GM08714 (cell line): ENCODE data around the gene DCBLD2.

ENCODE experiments used
- H3K4me3 ChIP-seq: fragments of 200-500 bp; sonication (Bioruptor generic); 2 replicates; pipeline ENCODE4 v1.5.1; 2014; ENCODE audit warnings: mild to moderate bottlenecking, low read length, inconsistent platforms
- ZNF274 ChIP-seq: IDR thresholded peaks from 2 replicates; pipeline ENCODE4 v1.6.1; 2012; ENCODE audit warnings: mild to moderate bottlenecking, low read depth, low read length

DCBLD2 gene

DNA sequence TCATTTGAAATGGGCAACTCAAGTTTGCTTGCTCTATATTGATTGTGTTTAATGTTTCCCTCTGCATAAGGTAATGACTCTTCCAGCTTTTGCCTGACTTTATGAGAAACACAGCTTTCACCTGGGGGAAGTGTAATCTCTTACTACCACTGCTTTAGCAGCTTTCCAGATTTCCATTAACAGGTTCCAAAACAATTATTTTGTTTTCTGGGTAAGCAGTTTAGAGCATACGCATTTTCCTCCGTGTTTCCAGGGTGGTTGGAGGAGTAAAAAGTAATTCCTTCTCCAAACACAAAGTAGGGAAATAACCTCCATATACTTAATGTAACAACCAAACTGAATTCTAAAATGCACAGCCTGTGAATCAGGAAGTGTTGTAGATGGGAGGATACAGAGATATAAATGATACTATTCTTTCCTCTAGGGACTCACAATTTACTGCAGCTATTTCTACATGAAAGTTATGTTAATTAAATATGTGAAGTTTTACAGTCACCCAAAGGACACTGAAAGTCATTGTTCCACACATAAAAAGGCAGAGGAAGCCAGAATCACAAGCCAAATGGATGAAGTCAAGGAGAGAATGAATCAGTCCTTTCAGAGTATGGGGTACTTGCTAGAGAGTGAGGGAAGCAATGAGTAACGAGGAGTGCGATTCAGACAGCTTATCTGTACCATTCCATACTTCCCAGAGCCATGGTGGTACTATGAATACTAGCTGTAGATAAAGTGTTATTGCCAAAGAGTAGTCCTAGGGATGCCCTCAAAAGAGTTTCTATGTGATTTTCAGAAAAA lies 121.8 kb downstream of the DCBLD2 start:
- no peak for TF ChIP-seq ZNF274

DNA sequence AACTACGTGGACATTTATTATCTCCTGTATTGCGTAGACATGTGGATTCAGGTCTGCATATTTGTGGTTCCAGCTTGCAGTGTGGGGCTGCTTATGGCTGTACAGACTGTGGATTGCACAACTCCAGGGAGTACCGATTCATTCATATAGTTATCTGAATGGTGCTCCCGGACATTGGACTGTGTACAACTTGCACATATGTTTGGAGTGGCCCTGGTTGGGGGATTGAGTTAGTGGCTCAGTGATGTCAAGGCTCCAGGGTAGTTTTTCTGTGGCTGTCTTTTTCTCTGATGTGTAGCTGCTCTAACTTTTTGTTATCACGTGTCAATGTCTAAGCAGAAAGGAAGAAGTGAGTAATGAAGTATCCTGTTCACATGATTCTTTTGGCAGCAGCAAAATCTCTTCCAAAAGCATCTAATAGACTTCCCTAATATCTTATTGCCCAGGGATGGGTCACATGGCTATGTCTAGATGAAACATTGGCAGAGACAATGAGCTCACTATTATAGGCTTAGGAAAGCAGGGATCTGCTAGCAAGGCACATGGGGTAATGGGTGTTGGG lies 122.6 kb downstream of the DCBLD2 start:
- no peak for TF ChIP-seq ZNF274
- H3K4me3 ChIP-seq, result no peak overlapping the region

More for the DNA sequence above, 121.8 kb downstream of the DCBLD2 start:
- no peak overlapping the region for H3K4me3 ChIP-seq

DNA sequence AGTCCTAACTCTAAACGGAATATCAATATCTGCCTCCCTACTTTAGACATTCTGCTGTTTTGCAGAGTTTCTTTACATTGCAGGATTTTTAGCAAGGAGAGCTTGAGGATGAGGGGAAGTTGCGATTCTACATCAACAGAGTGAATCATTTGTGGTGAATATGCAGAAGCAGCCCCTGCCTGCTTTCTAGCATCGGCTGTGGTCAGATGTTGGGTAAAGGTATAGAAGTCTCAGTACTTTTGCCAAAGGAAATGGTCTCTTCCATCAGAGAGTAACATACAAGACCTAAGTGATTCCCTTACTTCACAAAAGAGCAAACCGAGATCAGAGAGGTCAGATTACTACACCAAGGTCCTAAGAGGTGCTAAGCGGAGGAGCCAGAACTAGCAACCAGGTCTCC lies 123.1 kb downstream of the DCBLD2 start:
- H3K4me3 ChIP-seq, result no peak overlapping the region
- no peak for TF ChIP-seq ZNF274

DNA sequence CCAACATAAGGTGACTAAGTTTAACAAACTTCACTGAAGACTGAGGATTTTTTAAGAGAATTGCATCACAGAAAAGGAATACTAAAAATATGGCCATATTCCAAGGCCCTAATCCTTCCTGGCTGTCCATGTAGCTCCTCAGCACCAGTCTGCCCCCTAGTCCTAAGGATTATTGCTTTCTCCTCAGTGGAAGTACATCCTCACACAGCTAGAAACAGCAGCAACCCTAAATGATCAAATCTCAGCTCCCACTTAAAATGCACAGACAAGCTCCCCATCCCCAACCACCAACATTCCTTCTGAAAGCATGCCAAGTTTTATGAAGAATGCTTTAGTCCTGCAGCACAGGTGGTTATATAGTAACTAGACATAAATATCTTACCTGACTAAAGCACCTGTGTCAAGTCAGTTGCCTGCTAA lies 123.7 kb downstream of the DCBLD2 start:
- H3K4me3 ChIP-seq, result no peak overlapping the region
- TF ChIP-seq ZNF274, result no peak

DNA sequence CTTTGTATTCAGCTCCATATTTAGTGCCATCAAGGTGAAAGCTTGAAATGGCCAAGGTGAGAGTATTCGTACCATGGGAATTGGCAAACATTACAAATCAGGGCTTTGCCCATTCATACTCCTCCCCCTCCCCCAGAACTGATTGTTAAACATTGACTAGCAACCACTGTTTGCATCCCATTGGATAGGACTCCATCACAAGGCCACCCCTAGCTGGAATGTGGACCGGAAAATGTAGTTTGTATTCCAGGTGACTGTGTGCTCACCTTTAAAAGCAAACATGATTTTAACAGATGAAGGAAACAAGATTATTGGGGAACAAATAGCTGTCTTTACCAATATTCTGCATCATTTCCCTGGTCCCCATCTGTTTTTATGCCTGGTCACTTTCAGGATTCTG lies 124.2 kb downstream of the DCBLD2 start:
- no peak overlapping the region for H3K4me3 ChIP-seq
- no peak for TF ChIP-seq ZNF274

DNA sequence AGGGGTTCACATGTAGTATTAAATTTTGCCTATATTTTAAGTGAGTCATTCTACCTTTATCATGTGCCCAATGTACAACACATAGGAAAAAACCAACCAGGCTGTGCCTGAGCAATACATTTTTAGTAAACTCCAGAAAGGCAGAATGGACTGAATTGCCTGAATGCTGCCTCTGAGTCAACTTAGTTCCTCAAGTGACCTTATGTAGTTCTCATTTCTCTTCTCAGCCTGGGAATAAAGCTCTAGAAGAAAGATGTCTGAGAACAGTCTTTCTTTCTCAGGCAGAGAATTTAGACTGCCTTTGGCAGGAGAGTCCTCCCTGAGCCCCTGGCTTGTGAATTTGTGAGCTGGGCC lies 125.4 kb downstream of the DCBLD2 start:
- no peak for TF ChIP-seq ZNF274
- H3K4me3 ChIP-seq, result no peak overlapping the region

DNA sequence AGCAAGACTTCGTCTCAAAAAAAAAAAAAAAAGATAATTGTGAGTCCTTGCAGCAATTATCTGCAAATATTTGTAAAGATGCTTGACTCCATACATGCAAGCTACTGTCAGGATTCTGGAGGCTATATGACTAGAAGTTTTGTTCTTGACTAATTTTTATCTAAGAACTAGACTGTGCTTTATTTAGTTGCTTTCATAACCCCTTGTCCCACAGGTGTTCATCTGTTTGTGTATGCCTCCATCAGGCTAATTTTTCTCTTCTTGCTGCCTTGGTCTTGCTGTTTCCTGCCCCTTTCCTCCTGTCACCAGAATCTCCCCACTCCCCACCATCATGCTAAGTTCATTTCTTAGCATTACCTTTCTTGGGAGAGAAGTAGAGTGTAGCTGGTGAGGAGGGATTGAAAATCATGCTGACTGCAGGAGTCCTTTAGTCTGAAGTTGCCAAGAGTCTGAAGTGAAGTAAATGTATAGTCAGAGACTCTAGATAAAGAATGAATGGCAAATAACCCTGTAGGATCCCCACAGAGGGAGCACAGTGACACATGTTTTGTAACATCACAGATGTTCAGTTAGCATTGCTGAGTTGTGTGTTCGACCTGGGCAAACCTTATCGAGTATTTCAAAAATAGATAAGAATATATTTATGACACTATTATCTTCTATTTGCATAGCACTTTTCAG lies 125.9 kb downstream of the DCBLD2 start:
- TF ChIP-seq ZNF274, result no peak
- no peak overlapping the region; the same call in 1 of the 2 replicates for H3K4me3 ChIP-seq

DNA sequence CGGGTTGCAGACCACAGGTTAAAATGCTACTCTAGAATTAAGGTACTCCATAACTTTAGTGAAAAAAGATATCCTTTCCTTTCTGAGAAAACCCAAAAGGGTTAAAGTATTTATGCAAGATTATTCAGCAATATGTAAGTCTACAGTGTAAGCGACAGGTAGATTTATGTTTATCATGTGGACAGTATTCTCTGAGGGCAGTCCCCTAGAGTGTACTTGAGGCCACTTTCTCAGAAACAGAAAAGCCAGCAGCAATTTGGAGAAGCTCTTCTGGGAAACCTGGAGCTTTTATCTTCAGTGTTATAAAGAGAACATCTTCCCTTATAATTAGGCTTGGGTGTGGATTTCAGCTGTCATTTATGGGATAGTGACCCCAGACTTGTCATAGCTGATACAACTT lies 129.5 kb downstream of the DCBLD2 start:
- no peak overlapping the region for H3K4me3 ChIP-seq
- TF ChIP-seq ZNF274, result no peak

DNA sequence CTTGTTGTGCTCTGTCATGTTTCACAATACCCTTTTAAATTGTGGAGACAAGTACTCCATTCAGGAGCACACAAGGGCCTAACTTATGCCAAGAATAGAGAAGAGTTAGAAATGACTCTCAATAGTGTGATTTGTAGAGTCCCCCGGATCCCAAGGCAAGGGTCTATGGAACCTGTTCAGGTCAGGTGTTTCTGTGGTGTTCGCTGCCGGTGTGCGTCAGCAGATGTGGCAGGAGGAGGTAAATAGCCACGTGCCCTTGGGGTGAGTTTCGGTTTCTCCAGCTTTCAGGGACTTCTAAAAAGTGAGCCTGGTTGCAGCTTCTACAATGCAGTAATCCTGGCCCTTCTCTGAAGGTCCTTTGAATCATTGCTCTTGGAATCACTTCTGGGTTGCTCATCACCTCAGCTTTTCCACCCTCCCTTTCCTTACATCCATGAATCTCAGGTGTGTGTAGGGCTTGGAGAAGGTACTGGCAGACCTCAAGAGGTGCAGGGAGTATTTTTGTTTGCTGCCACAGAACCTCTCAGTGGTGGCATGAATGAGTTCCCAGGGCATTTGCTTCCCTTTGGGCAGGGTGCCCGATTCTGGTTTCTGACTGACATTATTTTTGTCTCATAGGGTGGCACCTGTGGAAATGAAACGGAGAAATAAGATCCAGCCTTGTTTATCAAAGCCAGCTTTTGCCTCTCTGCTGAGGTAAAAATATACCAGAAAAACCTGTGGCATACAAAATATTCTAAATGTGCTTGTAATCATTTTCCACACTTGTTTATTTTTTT lies 131.0 kb downstream of the DCBLD2 start:
- no peak for TF ChIP-seq ZNF274
- H3K4me3 ChIP-seq, result peak overlapping the region; percentile 16; the same call in 1 of the 2 replicates

DNA sequence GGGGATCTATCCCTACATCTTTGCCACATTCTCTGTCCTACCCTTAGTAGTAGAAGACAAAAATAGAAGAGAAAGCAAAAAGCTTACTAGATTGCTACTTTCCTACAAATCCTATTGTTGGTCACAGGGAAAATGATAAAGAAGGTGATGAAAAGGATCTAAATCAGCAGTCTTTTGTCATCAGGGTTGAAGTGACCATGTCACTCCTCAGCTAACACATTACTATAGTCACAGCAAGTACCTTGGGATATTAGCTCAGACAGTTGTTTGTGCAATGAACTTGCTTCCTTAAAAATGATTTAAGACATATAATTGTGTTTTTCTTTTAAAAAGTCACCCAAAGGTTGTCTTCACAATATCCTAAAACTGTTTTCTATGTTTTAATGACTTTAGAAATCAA lies 132.0 kb downstream of the DCBLD2 start:
- H3K4me3 ChIP-seq, result no peak overlapping the region
- no peak for TF ChIP-seq ZNF274

DNA sequence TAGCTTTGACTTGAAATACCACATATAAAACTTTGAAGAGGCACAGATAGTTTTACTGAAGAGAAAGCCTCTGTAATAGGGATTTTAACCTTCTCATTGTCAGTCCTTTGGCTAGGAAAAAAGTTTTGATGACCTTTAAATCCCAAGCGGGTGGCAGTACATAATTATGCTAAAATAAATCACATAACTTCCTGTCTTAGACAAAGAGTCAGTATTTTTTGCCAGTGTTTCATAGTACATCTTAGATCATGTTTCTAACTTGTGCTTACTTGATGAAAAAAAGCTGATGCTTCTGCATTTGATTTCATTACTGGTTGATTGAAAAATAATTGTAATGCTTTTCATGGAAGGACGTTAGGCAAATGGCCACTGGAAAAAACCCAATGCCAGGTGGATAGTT lies 132.5 kb downstream of the DCBLD2 start:
- TF ChIP-seq ZNF274, result no peak
- no peak overlapping the region for H3K4me3 ChIP-seq

DNA sequence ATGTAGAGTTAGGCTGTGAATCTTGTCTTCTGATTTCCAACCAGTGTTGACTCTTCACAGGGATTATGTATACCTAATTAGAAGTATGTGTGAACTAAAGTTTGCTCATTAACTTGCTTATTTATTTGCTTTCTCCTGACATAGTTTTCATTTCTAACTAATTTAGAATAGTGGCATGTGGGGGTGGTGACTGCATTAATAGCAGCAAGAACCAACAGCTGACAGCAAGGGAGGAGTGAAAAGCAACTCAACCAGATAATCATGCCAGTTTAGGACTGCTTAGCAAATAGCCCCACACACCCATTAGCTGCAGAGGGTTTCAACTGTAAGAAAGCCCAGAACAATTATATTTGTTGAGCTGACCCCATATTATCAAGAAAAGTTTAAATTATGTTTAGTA lies 134.6 kb downstream of the DCBLD2 start:
- no peak overlapping the region for H3K4me3 ChIP-seq
- no peak for TF ChIP-seq ZNF274

DNA sequence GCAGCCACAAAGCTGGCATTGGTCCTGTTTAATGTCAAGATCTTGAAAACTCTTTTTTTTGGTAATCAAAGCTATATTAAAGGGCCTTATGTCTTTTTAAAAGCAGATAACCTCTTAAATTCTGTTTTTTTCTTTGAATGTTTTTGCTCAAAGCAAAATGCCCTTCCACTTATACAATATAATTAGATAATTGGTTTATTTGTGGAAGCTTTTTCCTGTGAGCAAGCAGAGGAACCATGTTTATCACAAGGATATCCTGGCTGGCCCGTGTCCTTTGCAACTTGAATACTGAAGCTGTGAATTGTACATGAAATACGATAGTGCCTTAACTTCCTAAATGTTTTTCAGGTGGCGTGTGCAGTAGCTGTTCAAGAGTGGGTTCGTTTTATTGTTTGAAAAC lies 135.8 kb downstream of the DCBLD2 start:
- H3K4me3 ChIP-seq, result no peak overlapping the region
- TF ChIP-seq ZNF274, result no peak

DNA sequence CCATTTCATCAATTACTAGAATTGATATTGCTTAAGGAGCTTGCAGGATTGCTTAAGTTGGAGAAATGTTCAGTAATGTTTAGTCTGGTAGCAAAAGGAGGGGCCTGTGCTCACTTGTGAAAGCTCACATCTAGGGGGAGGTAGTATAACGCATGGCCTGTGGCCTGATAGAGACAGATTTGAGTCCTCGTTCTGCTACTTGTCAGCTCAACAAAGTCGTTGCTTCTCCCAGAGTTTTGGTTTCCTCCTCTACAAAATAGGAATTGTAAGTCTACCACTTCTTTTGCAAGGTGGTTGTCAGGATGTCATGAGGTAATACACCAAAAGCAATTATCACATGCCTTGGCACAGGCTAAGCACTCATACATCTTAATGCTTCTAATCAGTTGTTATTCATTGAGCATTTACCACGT lies 137.0 kb downstream of the DCBLD2 start:
- no peak for TF ChIP-seq ZNF274
- peak overlapping the region; percentile 31; the same call in 1 of the 2 replicates for H3K4me3 ChIP-seq

DNA sequence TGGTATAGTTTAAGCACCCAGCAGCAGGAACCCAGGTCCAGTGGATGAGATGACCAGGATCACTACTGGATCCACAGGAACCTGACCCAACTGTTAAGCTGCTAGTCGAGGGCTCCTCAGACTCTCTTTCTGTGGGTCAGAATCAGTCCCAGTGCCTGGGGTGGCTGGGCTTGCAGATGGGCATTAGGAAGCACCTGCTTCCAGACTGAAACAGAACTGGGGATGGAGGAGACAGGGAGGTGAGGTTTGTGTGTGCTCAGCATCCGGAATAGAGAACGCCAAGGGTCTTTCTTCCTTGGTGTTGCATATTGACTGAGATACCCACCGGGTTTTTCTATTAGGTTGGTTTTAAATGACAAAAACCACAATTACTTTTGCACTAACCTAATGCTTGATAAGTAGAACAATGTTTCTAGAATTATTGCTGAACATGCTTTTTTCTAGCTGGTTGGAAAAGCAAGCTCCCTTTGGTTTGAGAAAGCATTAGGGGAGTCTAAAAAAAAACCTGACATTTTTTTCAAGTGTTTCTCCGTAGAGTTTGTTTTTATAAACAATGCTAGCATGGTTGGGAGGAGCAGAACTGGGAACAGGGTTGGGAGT lies 137.6 kb downstream of the DCBLD2 start:
- H3K4me3 ChIP-seq, result peak overlapping the region; percentile 11; the same call in 1 of the 2 replicates

More for the DNA sequence above, 137.6 kb downstream of the DCBLD2 start:
- TF ChIP-seq ZNF274, result no peak
